Measurements from ENCODE around the gene LRFN2.

The LRFN2 gene

DNA sequence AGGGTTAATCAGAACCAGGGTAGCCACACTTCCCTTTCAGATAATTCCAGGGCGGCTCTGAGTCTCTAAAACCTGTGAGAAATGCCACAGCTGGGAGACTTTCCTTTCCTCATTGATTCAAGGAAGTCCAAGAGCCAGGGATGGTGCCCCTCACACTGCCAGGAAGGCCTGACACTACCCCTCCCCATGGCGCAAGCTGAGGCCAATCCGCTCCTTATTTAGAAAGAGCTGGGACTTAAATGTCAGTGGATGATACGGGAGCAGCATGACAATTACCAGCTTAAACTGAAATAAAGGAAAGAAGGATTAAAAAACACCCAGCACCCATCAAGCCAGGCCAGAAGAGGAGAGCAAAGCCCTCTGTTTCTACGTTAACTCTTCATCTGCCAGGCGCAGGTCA is 244.4 kb downstream of the LRFN2 start:
- H3K4me1 ChIP-seq (ENCODE audit: control insufficient read depth, insufficient read depth, low read length) = no peaks in the 10 kb centered on the region
- H3K9ac ChIP-seq (ENCODE audit: low read length) = no peak overlapping the region
- no peaks in the 10 kb centered on the region for H3K36me3 ChIP-seq (ENCODE audit: control insufficient read depth, insufficient read depth, low read length)
- no peak overlapping the region for H3K4me3 ChIP-seq (ENCODE audit: low read length)
- H3K27me3 ChIP-seq (ENCODE audit: control insufficient read depth, insufficient read depth, low read length) = peaks cover 7% of the 10 kb centered on the region
- H3K9me3 ChIP-seq (ENCODE audit: control insufficient read depth, low read length) = no peaks in the 10 kb centered on the region

DNA sequence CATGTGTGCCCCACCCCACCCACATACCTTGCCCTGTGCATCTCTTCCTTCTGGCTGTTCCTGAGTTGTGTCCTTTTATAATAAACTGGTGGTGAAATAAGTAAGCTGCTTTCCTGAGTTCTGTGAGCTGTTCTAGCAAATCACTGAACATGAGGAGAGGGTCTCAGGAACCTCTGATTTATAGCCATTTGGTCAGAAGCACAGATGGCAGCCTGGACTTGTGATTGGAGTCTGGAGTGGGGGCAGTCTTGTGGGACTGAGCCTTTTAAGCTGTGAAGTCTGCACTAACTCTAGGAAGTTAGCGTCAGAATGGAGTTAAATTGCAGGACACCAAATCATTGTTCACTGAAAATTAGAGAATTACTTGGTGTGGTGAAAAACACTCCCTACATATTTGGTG is 245.4 kb downstream of the LRFN2 start:
- no peaks in the 10 kb centered on the region for H3K36me3 ChIP-seq (ENCODE audit: control insufficient read depth, insufficient read depth, low read length)
- no peaks in the 10 kb centered on the region for H3K9me3 ChIP-seq (ENCODE audit: control insufficient read depth, low read length)
- no peak overlapping the region for H3K9ac ChIP-seq (ENCODE audit: low read length)
- peaks cover 9% of the 10 kb centered on the region for H3K27me3 ChIP-seq (ENCODE audit: control insufficient read depth, insufficient read depth, low read length)
- no peaks in the 10 kb centered on the region for H3K4me1 ChIP-seq (ENCODE audit: control insufficient read depth, insufficient read depth, low read length)
- no peak overlapping the region for H3K4me3 ChIP-seq (ENCODE audit: low read length)
